Dermis microvascular lymphatic vessel endothelial cell (primary cell): ENCODE data around the gene MCHR2. TPM values are rescaled to one million over a fixed set of nuclear protein-coding genes. Genes with fewer than 3 reads are reported as not detected.

Experiments
- DNase-seq, 2 donors: peaks; one replicate each; pipeline versions ENCODE4 v3.0.0 to v3.0.0-alpha.2; 2010; ENCODE audit warnings: low read depth in 2 of 2
- total RNA-seq: library from RNA; depleted of rRNA; stranded (reverse); fragments of >200 nt; gene quantifications from 2 replicates; pipeline ENCODE4 v1.2.1, GENCODE V29; 2014

MCHR2 gene
- total RNA-seq, 1 donor from 2014 or later = not detected

- DNase-seq = peak; percentile 11 to 49
Measured at GRCh38 chr6:99905209-99906106, 88.6 kb downstream of the MCHR2 start.

DNA sequence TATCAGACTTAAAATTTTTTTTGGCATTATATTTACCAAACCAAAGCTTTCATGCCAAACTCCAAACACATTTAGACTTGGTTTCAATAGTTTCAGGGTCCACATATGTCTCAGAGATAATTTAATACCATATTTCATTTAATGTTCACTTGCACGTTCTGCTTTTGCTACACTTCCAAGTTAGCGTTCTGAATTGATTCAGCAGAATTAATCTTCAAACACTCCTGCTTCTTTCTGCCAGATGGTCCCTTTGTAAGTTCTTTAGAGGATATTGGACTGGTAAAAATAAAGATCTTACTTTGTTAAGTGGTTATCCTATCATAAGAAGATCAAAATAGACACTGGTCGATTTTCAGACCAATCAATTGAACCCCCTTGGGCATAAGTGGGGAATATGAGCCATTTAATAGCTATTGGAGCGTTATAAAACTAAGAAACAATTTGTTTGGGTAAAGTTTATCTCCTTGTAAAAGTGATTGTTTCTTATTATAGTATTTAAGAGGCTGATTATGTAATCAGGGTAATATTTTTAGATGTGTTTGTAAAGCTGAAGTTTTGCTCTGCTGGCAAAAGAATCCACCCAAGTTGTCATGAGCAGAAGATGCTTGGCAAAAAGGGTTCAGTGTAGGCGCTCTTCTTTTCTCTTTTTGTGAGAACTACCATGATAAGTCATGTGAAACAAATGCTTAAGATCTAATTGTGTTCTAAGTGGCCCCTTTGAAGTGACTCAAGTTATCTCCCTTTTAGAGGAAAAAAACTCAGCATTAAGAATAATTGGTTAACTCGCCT is 92.2 kb downstream of the MCHR2 start:
- no peak for DNase-seq

- no peak for DNase-seq
Measured at GRCh38 chr6:99894815-99895214, 99.2 kb downstream of the MCHR2 start.

DNA sequence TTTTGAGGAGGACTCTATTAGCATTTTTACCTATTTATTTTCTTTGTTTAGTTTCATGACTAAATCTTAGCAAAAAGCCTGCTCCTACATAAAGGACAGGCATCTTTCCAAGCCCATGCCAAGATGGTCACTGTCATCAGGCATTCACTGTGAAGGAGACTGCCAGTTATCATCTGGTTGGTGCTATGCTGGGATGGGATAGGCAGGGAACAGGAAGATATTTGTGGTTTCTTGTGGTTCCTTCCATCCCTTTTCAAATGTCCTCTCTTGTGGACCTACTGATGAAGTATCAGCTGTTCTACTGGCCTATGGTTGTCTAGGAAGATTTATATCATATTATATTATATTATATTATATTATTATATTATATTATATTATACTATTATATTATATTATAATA is 107.0 kb downstream of the MCHR2 start:
- DNase-seq = no peak

- no peak for DNase-seq
Measured at GRCh38 chr6:99885051-99885450, 109.0 kb downstream of the MCHR2 start.

DNA sequence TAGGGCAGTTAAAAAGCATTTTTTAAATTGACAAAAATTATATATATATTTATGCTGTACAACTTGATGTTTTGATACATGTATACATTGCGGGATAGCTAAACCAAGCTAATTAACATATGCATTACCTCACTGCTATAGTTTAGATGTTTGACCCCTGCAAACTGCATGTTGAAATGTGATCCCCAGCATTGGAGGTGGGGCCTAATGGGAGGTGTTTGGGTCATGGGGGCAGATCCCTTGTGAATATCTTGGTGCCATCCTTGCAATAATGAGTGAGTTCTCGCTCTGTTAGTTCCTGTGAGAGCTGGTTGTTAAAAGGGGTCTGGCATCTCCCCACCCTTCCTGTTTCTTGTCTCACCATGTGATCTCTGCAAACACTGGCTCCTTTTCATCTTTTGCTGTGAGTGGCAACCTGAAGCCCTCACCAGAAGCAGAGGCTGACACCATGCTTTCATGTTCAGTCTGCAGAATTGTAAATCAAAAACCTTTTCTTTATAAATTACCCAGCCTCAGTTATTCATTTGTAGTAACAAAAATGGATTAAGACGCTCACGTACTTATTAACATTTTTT is 111.8 kb downstream of the MCHR2 start:
- DNase-seq = no peak

DNA sequence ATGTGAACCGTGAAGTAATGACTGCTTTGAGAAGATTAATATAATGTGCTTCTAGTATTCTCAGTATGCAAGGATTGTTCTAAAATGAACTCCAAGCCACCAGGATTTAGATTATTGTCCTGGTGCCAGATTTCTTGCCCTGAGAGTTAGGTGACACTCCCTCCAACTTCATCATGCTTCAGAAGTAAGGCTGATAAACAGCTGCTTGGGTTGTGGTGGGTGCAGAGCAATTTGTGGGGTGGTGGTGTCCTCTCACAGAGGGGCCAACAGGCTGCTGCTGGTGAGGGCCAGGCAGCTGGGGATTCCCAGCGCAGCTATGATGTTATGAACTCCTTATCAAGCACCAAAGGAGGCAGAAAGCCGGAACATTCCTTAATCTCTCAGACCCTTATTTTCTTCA is 114.6 kb downstream of the MCHR2 start:
- DNase-seq = no peak

- DNase-seq = no peak
Measured at GRCh38 chr6:99875068-99875467, 119.0 kb downstream of the MCHR2 start.

DNA sequence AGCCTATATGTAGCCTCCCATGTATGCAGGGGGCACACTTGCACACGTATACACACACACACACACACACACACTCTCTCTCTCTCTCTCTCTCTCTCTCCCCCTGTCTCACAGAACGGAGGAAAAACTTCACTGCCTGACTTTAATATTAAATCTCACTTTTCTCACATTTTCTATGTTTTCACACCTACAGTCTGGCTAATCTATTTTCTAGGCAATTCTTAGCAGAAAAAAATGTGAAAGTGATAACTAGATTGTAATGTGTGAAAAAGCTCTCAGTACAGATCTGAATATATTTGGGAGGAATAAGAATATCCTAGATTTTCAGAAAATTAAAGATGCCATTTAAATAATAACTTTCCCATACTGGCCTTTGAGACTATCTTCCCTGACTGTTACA is 120.9 kb downstream of the MCHR2 start:
- no peak for DNase-seq

DNA sequence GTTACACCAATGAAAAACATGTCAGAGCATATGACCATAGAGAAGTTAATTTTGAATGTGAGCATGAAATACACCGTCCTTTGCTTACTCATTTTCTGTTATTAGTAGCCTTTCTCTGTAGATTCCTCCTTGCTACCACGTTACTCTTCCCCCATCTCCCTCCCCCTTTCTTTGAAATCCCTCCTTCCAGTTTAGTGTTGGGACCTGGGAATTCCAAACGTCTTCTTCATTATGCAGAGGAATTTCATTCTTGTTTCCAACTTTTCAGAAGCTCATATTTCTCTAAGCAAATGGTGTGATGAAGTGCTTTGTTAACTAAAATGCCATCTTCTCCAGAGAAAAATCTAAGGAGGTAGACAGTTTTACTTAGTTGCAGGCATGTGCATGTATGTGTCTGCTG is 122.4 kb downstream of the MCHR2 start:
- DNase-seq = no peak
